Colonic mucosa (tissue), 4 donors: ENCODE results near the gene TEX2. TPM values are rescaled to one million over a fixed set of nuclear protein-coding genes. Genes with fewer than 3 reads are reported as not detected.

ENCODE experiments used
- DNase-seq: peaks from one replicate; pipeline ENCODE4 v3.0.0-alpha.2; 2020
- H3K27ac ChIP-seq: fragments of 200-600 bp; one replicate; pipeline ENCODE4 v1.8.0; 2021
- H3K27me3 ChIP-seq: fragments of 200-600 bp; one replicate; pipeline ENCODE4 v1.8.0; 2021
- H3K36me3 ChIP-seq: fragments of 200-600 bp; one replicate; pipeline ENCODE4 v1.8.0; 2021
- H3K4me1 ChIP-seq: fragments of 200-600 bp; one replicate; pipeline ENCODE4 v1.8.0; 2021; ENCODE audit warnings: mild to moderate bottlenecking
- H3K4me3 ChIP-seq: fragments of 200-600 bp; one replicate; pipeline ENCODE4 v1.8.0; 2021
- H3K9ac ChIP-seq, 2 donors: one replicate each; pipeline ENCODE4 v1.7.0; 2013; ENCODE audit warnings: control low read depth in 2 of 2, low read depth in 2 of 2, low read length in 2 of 2
- H3K9me3 ChIP-seq: fragments of 200-600 bp; one replicate; pipeline ENCODE4 v1.8.0; 2021
- intact Hi-C: fragments of 100-400 bp; cut with DNase I; formaldehyde crosslinking; loops from one replicate; pipeline ENCODE4 v1.14.1; 2022
- total RNA-seq, 2 donors: library from RNA; stranded (reverse); fragmentation: NEBNext Ultra II Directional in 1 of 2; extraction: Animal tissue kit (Norgen Biotek cat#: 25700) in 1 of 2; gene quantifications; one replicate each; pipeline ENCODE4 v1.2.1, GENCODE V29; 2021
- TF ChIP-seq, protein P1 (sequence below): fragments of 200-600 bp; IDR thresholded peaks from one replicate; pipeline ENCODE4 v1.8.0; 2022; ENCODE audit warnings: antibody characterized with exemption, mild to moderate bottlenecking
- donor health status: healthy.
- donor health status: DM: no; HTN: no; CAD: no.
- donor health status: DM: no; HTN: no; CAD: no.

TEX2 gene
- total RNA-seq, 2 donors from 2014 or later = 29.0 to 29.7 TPM

DNA sequence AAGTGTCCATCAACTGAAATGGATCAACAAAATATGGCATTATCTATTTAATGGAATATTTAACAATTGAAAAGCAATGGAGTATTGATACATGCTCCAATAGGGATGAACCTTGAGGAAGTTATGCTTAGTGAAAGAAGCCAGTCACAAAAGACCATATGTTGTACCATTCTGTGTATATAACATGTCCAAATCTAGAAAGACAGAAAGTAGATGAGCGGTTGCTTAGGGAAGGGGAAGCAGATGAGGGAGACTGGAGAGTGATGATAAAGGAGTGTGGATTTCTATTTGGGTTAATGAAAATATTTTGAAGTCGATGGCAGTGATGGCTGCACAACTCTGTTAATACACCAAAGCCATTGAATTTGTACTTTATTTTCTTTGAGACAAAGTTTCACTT lies 124.6 kb downstream of the TEX2 start:
- no peak overlapping the region for H3K27ac ChIP-seq
- H3K4me3 ChIP-seq = no peak overlapping the region
- intact Hi-C loops = loop anchor here (10.0 kb wide), 1 partner anchor 224 kb away; the partner anchor contains the start of genes CSHL1 and GH1
- TF ChIP-seq, protein P1, sequence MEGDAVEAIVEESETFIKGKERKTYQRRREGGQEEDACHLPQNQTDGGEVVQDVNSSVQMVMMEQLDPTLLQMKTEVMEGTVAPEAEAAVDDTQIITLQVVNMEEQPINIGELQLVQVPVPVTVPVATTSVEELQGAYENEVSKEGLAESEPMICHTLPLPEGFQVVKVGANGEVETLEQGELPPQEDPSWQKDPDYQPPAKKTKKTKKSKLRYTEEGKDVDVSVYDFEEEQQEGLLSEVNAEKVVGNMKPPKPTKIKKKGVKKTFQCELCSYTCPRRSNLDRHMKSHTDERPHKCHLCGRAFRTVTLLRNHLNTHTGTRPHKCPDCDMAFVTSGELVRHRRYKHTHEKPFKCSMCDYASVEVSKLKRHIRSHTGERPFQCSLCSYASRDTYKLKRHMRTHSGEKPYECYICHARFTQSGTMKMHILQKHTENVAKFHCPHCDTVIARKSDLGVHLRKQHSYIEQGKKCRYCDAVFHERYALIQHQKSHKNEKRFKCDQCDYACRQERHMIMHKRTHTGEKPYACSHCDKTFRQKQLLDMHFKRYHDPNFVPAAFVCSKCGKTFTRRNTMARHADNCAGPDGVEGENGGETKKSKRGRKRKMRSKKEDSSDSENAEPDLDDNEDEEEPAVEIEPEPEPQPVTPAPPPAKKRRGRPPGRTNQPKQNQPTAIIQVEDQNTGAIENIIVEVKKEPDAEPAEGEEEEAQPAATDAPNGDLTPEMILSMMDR = no peak
- H3K27me3 ChIP-seq = no peaks in the 10 kb centered on the region
- no peak overlapping the region for H3K9ac ChIP-seq
- no peaks in the 10 kb centered on the region for H3K4me1 ChIP-seq
- no peaks in the 10 kb centered on the region for H3K36me3 ChIP-seq
- DNase-seq = no peak
- no peaks in the 10 kb centered on the region for H3K9me3 ChIP-seq

DNA sequence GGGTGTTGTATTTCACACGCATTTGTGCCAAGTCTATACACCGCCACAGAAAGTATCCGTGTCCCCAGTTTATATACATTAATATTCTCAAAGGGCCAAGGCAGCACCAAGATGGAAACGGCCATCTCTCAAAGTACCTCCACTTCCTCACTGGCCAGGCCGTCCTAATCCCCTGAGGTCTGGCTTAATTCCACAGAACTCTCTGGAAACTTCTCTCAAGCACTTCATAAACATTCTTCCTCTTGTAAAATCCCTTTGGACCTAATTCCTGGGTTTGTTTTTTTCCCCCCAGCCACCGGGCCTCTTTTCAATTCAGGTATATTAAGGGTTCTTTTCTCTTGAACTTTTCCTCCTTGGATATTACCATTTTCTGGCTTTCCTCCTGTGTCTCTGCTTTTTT lies 128.1 kb downstream of the TEX2 start:
- H3K36me3 ChIP-seq = no peaks in the 10 kb centered on the region
- H3K4me1 ChIP-seq = no peaks in the 10 kb centered on the region
- no peak overlapping the region for H3K27ac ChIP-seq
- DNase-seq = no peak
- H3K4me3 ChIP-seq = no peak overlapping the region
- intact Hi-C loops = loop anchor here (2.0 to 10.0 kb wide), 2 partner anchors 108 to 220 kb away; partner anchors contain the start of genes CSHL1 and GH1
- no peaks in the 10 kb centered on the region for H3K27me3 ChIP-seq
- H3K9ac ChIP-seq = no peak overlapping the region
- TF ChIP-seq, protein P1 = no peak
- H3K9me3 ChIP-seq = no peaks in the 10 kb centered on the region

DNA sequence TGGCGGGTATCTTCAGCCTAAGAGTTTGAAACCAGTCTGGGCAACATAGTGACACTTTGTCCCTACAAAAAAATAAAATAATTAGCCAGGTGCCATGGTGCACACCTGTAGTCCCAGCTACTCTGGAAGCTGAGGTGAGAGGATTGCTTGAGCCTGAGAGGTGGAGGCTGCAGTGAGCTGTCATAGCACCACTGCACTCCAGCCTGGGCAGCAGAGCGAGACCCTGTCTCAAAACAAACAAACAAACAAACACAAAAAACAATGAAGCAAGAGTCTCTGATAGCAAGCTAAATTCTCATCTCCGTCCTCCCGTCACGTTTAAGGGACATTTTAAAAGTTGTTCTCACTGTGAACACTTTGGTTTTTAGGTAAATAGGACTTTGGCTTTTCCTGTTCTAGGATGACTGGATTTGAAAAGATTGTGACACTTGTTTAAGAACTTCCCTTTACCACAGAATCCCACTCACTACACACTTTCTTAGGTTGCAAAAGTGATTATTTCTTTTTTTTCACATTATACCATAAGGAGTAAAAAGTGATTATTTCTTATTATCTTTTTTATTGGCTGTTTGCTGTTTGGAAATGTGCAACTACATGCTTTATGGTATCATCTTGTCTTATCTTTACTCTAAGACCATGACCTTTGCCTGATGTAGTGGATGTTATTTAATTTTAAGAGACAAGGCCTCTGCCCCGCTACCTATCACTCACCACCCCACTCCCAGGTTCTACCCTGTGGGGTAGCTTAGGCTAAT lies 128.7 kb downstream of the TEX2 start:
- Histone ChIP-seq H3K27me3 (no peaks in the 10 kb centered on the region), H3K27ac (no peak overlapping the region), H3K9me3 (no peaks in the 10 kb centered on the region), H3K9ac (no peak overlapping the region), H3K4me1 (no peaks in the 10 kb centered on the region), H3K4me3 (no peak overlapping the region), H3K36me3 (no peaks in the 10 kb centered on the region)
- TF ChIP-seq, protein P1 = no peak
- intact Hi-C loops = loop anchor here (2.0 to 10.0 kb wide), 2 partner anchors 108 to 220 kb away; partner anchors contain the start of genes CSHL1 and GH1
- DNase-seq = no peak

DNA sequence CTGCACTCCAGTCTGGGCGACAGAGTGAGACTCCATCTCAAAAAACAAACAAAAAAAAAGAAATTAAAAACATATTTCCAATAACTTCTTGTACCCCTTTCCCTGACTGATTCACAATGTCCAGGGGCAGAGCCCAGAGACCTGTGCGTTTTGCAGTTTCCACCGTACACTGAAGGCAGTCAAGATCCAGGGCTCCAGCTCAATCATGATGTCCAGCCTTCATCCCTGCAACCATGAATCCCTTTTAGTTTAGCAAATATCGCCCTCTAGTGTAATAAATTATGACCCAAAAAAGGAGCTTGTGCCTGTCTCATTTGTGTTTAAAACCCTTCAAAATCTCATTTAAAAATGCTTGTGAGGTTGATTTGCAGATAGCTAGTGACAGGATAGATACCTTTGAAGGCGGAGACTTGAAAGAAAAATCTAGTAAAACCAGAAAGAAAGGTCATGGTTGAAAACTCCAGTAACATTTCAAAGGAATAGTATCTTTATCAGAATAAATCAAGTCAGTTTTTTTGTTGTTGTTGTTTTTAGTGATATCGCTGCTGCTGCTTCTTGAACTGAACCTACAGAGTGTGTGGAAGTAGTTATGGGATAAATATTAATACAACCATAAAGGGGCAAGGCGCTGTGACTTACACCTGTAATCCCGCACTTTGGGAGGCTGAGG lies 129.4 kb downstream of the TEX2 start:
- no peaks in the 10 kb centered on the region for H3K9me3 ChIP-seq
- H3K27me3 ChIP-seq = no peaks in the 10 kb centered on the region
- DNase-seq = no peak
- intact Hi-C loops = loop anchor here (2.0 to 10.0 kb wide), 3 partner anchors 71 to 219 kb away; partner anchors contain the start of genes CSHL1 and GH1
- no peaks in the 10 kb centered on the region for H3K36me3 ChIP-seq
- no peak overlapping the region for H3K9ac ChIP-seq
- TF ChIP-seq, protein P1 = peak; percentile 55
- no peak overlapping the region for H3K27ac ChIP-seq
- no peak overlapping the region for H3K4me3 ChIP-seq
- H3K4me1 ChIP-seq = no peaks in the 10 kb centered on the region

DNA sequence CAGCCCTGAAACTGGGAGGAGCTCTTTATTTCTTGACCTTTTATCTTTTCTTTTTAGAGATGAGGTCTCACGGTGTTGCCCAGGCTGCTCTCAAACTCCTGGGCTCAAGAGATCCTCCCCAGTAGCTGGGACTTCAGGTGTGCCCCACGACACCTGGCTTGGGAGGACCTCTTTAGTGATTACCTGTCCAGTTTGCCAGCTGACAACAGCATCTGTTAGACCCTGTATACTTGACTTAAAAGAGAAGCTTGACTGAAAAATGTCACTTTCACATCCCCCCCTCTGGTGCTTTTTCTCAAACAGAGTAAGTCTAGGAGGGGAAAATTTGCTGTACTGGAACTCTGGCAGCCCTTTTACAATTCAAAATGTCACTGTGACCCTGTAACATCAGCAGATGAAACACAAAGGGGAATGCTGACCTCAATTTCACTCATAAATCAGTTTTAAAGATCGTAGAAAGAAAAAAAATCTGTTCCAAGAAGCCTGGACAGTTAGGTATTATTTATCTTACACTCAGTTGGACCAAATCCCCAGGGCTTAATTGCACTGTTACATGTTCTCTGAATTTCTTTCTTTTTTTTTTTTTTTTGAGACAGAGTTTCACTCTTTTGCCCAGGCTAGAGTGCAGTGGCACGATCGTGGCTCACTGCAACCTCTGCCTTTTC lies 131.3 kb downstream of the TEX2 start:
- no peaks in the 10 kb centered on the region for H3K27me3 ChIP-seq
- H3K36me3 ChIP-seq = no peaks in the 10 kb centered on the region
- no peak overlapping the region for H3K4me3 ChIP-seq
- peaks cover 5% of the 10 kb centered on the region for H3K4me1 ChIP-seq
- TF ChIP-seq, protein P1 = no peak
- H3K27ac ChIP-seq = no peak overlapping the region
- peak overlapping the region in 1 of 2 donors; percentile 71 for H3K9ac ChIP-seq
- intact Hi-C loops = loop anchor here (2.0 to 10.0 kb wide), 2 partner anchors 69 to 217 kb away; partner anchors contain the start of genes CSHL1 and GH1
- no peak for DNase-seq
- no peaks in the 10 kb centered on the region for H3K9me3 ChIP-seq
